ENCODE measurements around the gene OTULINL.

Gene OTULINL

DNA sequence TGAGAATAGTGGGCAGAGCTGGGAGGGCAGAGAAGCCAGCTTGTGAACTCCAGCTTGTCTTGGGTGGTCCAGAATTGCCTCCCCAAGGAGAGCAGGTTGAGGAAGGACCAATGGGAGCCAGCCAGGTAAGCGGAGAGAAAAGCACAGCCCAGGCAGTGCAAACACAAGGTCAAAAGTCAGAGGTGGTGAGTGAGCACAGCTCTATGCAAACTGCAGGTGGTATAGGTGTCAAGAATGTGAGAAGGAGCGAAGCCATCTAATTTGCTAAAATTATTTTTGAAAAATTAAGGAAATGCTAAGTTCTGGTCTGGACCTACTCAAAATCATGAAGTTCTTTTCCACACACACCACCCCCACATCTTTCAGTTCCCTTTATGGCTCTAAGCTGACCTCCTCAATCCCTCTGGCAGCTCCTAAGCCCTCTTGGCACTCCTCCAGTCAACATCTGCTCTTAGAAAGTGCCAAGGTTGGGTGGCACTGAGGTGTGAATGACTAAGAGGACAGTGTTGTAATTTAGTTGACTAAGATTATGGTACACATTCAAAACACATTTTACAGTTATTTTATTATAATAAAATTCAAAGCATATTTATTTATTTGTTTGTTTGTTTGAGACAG is 6.6 kb upstream of the OTULINL start:
- TF ChIP-seq, protein P1, sequence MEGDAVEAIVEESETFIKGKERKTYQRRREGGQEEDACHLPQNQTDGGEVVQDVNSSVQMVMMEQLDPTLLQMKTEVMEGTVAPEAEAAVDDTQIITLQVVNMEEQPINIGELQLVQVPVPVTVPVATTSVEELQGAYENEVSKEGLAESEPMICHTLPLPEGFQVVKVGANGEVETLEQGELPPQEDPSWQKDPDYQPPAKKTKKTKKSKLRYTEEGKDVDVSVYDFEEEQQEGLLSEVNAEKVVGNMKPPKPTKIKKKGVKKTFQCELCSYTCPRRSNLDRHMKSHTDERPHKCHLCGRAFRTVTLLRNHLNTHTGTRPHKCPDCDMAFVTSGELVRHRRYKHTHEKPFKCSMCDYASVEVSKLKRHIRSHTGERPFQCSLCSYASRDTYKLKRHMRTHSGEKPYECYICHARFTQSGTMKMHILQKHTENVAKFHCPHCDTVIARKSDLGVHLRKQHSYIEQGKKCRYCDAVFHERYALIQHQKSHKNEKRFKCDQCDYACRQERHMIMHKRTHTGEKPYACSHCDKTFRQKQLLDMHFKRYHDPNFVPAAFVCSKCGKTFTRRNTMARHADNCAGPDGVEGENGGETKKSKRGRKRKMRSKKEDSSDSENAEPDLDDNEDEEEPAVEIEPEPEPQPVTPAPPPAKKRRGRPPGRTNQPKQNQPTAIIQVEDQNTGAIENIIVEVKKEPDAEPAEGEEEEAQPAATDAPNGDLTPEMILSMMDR (IDR thresholded peaks at IDR 0.05; ENCODE audit: extremely low read depth, missing control alignments) = no peak
- DNase-seq (ENCODE audit: low spot score) = no peak

DNA sequence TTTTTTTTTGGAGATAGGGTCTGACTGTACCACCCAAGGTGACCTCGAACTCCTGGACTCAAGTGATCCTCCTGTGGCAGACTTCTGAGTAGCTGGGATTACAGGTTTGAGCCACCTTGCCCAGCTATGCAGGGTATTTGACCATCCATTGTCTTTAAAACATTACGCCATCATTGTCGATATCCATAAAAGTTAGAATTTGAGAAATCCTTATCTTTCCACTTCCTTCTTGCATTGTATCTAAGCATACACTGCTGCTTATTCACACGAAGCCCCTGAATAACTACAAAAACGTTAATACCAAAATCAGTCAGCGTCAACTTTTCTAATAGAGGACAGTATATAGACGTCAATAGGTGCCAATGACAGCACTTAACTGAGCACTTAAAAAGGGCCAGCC is 5.4 kb upstream of the OTULINL start:
- no peak for DNase-seq (ENCODE audit: low spot score)
- TF ChIP-seq, protein P1 (IDR thresholded peaks at IDR 0.05; ENCODE audit: extremely low read depth, missing control alignments) = no peak

DNA sequence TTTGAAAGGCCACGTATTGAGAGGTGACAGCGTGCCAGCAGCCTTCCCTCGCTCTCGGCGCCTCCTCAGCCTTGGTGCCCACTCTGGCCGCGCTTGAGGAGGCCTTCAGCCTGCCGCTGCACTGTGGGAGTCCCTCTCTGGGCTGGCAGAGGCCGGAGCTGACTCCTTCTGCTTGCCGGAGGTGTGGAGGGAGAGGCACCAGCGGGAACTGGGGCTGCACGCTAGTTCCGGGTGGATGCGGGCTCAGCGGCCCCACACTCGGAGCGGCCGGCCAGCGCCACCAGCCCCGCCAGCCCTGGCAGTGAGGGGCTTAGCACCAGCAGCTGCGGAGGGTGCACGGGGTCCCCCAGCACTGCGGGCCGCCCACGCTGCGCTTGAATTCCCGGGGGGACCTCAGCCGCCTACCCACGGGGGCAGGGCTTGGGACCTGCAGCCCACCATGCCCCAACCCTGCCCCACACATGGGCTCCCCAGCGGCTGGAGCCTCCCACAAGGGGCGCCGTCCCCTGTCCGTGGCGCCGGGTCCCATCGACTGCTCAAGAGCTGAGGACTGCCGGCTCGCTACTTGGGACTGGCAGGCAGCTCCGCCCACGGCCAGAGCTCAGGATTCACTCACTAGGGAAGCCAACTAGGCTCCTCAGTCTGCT is 4.4 kb upstream of the OTULINL start:
- DNase-seq (ENCODE audit: low spot score) = no peak
- TF ChIP-seq, protein P1 (IDR thresholded peaks at IDR 0.05; ENCODE audit: extremely low read depth, missing control alignments) = no peak

DNA sequence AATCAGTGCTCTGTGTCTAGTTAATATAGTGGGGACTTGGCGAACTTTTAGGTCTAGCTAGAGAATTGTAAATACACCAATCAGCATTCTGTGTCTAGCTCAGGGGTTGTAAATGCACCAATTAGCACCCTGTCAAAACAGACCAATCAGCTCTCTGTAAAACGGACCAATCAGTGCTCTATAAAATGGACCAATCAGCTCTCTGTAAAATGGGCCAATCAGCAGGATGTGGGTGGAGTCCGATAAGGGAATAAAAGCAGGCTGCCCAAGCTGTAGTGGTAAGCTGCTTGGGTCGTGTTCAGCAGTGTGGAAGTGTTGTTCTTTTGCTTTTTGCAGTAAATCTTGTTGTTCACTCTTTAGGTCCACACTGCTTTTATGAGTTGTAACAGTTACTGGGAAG is 3.6 kb upstream of the OTULINL start:
- DNase-seq (ENCODE audit: low spot score) = no peak
- TF ChIP-seq, protein P1 (IDR thresholded peaks at IDR 0.05; ENCODE audit: extremely low read depth, missing control alignments) = no peak

DNA sequence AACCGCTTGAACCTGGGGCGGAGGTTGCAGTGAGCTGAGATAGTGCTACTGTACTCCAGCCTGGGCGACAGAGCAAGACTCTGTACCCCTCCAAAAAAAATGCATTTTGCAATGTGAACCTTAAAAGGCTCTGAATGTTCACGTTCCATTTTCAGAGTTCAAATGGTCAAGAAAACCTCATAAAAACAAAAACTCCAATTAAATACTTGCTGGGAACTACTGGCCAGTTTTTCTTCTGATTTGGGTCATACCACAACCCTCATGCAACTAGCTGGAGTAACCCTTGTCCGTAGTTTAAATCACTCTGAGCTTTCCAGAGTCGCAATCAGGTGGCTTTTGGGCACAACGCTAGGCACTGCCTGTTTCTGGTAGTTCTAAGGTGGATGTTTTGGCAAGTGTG is 2.3 kb upstream of the OTULINL start:
- DNase-seq (ENCODE audit: low spot score) = no peak
- TF ChIP-seq, protein P1 (IDR thresholded peaks at IDR 0.05; ENCODE audit: extremely low read depth, missing control alignments) = no peak

DNA sequence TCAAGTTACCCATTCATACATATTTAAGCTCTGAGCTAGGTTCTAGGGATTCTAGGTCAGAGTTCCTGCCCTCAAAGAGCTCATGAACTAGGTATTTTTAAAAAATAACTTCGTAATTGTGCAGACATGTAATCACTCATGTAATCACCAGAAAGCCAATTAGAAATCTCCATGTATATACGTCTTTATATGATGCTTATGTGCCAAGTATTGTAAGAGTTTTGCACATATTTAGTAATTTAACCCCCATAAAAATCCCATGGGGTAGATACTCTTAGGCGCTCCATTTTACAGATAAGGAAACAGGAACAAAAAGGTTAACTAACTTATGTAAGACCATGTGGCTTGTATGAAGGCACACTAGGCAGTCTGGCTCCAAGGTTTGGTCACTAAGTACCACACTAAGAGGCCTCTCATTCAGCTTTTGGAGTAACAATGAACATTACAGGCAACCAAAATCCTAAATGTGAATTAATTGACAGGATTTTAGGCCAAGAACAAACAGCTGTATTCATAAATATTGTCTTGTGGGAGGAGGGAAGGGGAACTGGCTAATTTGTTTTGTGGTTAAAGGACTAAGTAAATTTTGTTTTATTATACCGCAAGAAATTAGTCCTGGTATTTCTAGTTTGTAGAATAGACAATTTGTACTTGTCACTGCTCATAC is 1.7 kb upstream of the OTULINL start:
- no peak for DNase-seq (ENCODE audit: low spot score)
- TF ChIP-seq, protein P1 (IDR thresholded peaks at IDR 0.05; ENCODE audit: extremely low read depth, missing control alignments) = no peak

DNA sequence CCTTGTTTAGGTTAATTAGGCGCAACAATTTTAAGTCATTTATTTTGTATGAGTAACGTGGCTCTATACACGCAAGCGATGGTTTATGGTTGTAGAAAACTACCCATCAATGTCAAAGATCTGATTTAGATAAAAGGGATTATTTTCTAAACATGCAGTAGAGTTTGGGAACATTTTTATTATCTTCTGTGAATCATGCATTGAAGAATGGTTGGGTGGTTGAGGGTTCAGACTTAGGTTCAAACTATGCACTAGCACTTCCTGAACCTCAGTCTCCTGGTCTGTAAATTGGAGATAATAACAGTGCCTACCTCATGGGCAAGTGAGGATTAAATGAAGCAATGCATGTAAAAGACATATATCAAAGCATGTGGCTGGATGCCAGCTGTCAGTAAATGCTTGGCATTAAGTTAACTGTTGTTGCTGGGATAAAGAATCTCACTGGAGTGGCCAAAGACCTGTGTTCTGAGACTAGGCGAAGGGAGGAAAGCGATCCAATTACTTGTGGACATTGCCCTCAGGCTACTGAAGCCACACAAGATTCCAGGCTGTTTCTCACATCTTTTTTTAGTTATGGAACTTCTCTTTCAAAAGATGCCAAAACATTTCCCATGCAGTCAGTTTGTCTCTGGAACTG is 1.1 kb upstream of the OTULINL start:
- DNase-seq (ENCODE audit: low spot score) = no peak

More for the DNA sequence above, 1.1 kb upstream of the OTULINL start:
- TF ChIP-seq, protein P1 (IDR thresholded peaks at IDR 0.05; ENCODE audit: extremely low read depth, missing control alignments) = no peak
